ENCODE data around the gene LYRM2. TPM values are rescaled to one million over a fixed set of nuclear protein-coding genes. Genes with fewer than 3 reads are reported as not detected.

Gene LYRM2
- total RNA-seq, 1 experiment from 2014 or later = 39.4 TPM

DNA sequence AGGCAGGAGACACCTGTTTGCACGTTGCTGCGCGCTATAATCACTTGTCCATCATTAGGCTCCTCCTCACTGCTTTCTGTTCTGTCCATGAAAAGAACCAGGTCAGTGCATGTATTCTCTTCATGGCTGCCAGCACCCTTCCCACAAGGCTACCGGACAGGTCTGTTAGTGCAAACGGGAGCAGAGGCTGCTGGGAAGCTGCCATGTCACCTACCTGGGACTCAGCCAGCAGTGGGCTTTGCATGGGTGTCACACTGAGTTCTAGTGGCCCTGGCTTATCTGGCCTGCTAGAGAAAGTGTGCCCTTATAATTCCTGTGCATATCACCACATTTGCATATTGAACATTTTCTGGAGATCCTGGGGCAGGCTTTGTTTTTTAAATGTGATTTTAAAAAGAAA, 24.8 kb downstream of the LYRM2 start:
- Histone ChIP-seq H3K4me3 (ENCODE audit: low read depth in 2 of 2, low read length in 2 of 2) (no peak overlapping the region), H3K9me3 (ENCODE audit: control insufficient read depth, insufficient read depth, low read depth, low read length) (no peaks in the 10 kb centered on the region), H3K27ac (ENCODE audit: low read length) (no peak overlapping the region), H3K36me3 (ENCODE audit: control insufficient read depth, insufficient read depth, low read length) (no peaks in the 10 kb centered on the region), H3K27me3 (ENCODE audit: control insufficient read depth, insufficient read depth, low read length) (no peaks in the 10 kb centered on the region), H3K4me1 (ENCODE audit: control insufficient read depth, insufficient read depth, low read length) (no peaks in the 10 kb centered on the region)
- POLR2A ChIA-PET = no interaction called here
- CTCF ChIA-PET = no interaction called here
- no peak for DNase-seq (ENCODE audit: low read depth, low spot score)
- intact Hi-C loops (cut with micrococcal nuclease; ENCODE audit: unreplicated experiment) = no loop called here
- in situ Hi-C loops (cut with HindIII; ENCODE audit: low pct_unique_long_range_greater_than_20kb, low sequenced_read_pairs) = no loop called here
- TF ChIP-seq POLR2AphosphoS5 (IDR thresholded peaks at IDR 0.05; ENCODE audit: low read depth, low read length) (no peak), REST (IDR thresholded peaks at IDR 0.05; ENCODE audit: insufficient read depth in 1 of 2, low read depth in 2 of 2, low read length in 1 of 2) (no peak), TCF7L2 (IDR thresholded peaks at IDR 0.05; ENCODE audit: low read depth, low read length) (no peak), SIN3A (IDR thresholded peaks at IDR 0.05; ENCODE audit: borderline replicate concordance, insufficient read depth, low read depth, low read length) (no peak), CTCF (IDR thresholded peaks at IDR 0.05) (no peak)
- BruUV-seq (replicated peaks) = no TSS peak
- ATAC-seq = no peak

- H3K4me3 ChIP-seq (ENCODE audit: low read depth in 2 of 2, low read length in 2 of 2) = no peak overlapping the region
- intact Hi-C loops (cut with micrococcal nuclease; ENCODE audit: unreplicated experiment) (no loop called here), in situ Hi-C loops (cut with HindIII; ENCODE audit: low pct_unique_long_range_greater_than_20kb, low sequenced_read_pairs) (no loop called here)
- no TSS peak for BruUV-seq (replicated peaks)
- H3K27me3 ChIP-seq (ENCODE audit: control insufficient read depth, insufficient read depth, low read length) = no peaks in the 10 kb centered on the region
- TF ChIP-seq CTCF (IDR thresholded peaks at IDR 0.05) (no peak), TCF7L2 (IDR thresholded peaks at IDR 0.05; ENCODE audit: low read depth, low read length) (no peak)
- H3K9me3 ChIP-seq (ENCODE audit: control insufficient read depth, insufficient read depth, low read depth, low read length) = no peaks in the 10 kb centered on the region
- CTCF ChIA-PET = no interaction called here
- DNase-seq (ENCODE audit: low read depth, low spot score) (no peak), ATAC-seq (no peak)
- H3K4me1 ChIP-seq (ENCODE audit: control insufficient read depth, insufficient read depth, low read length) = no peaks in the 10 kb centered on the region
- H3K27ac ChIP-seq (ENCODE audit: low read length) = no peak overlapping the region
- H3K36me3 ChIP-seq (ENCODE audit: control insufficient read depth, insufficient read depth, low read length) = no peaks in the 10 kb centered on the region; the same call in 1 of the 2 replicates
- POLR2A ChIA-PET = no interaction called here
Measured at GRCh38 chr6:89612121-89612520, 26.4 kb downstream of the LYRM2 start.

Data from Panc1 (cell line).